Measurements from ENCODE around the gene PLEKHA5.

Gene PLEKHA5

DNA sequence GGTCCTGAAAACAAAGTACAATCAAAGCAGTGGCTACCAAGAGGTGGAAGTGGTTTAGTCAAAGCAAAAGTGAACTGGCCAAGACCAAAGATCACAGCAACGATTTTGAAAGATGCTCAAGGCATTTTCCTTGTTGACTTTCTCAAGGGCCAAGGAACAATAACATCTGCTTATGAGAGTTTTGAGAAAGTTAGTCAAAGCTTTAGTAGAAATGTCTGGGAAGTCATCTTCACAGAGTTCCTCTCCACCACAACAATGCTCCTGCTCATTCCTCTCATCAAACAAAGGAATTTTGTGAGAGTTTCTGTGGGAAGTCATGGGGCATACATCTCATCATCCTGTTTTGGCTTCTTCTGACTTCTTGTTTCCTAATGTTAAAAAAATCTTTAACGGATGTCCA is 80.1 kb downstream of the PLEKHA5 start:
- no peak overlapping the region for H3K27ac ChIP-seq (ENCODE audit: insufficient read depth, low read depth, low read length, poor library complexity, severe bottlenecking)
- 96 to 98% methylated on average over 2 of the region's 2 CpGs for WGBS, 2 experiments
- H3K27me3 ChIP-seq (ENCODE audit: control insufficient read depth, insufficient read depth, low read length, poor library complexity, severe bottlenecking) = no peaks in the 10 kb centered on the region
- peaks cover 13% of the 10 kb centered on the region for H3K36me3 ChIP-seq (ENCODE audit: control insufficient read depth, insufficient read depth, low read length)
- H3K9me3 ChIP-seq (ENCODE audit: control insufficient read depth, low read length) = no peaks in the 10 kb centered on the region
- no peaks in the 10 kb centered on the region for H3K4me1 ChIP-seq (ENCODE audit: control insufficient read depth, insufficient read depth, low read length)
- no peak overlapping the region for H3K4me3 ChIP-seq (ENCODE audit: insufficient read depth, low read depth, low read length)

- Histone ChIP-seq H3K4me1 (ENCODE audit: control insufficient read depth, insufficient read depth, low read length) (no peaks in the 10 kb centered on the region), H3K27ac (ENCODE audit: insufficient read depth, low read depth, low read length, poor library complexity, severe bottlenecking) (no peak overlapping the region), H3K36me3 (ENCODE audit: control insufficient read depth, insufficient read depth, low read length) (peaks cover 13% of the 10 kb centered on the region), H3K27me3 (ENCODE audit: control insufficient read depth, insufficient read depth, low read length, poor library complexity, severe bottlenecking) (no peaks in the 10 kb centered on the region), H3K9me3 (ENCODE audit: control insufficient read depth, low read length) (no peaks in the 10 kb centered on the region), H3K4me3 (ENCODE audit: insufficient read depth, low read depth, low read length) (no peak overlapping the region)
- 93 to 96% methylated on average over 4 of the region's 4 CpGs for WGBS, 2 experiments
These were observed 82.3 kb downstream of the PLEKHA5 start for GRCh38 chr12:19211802-19212201.

DNA sequence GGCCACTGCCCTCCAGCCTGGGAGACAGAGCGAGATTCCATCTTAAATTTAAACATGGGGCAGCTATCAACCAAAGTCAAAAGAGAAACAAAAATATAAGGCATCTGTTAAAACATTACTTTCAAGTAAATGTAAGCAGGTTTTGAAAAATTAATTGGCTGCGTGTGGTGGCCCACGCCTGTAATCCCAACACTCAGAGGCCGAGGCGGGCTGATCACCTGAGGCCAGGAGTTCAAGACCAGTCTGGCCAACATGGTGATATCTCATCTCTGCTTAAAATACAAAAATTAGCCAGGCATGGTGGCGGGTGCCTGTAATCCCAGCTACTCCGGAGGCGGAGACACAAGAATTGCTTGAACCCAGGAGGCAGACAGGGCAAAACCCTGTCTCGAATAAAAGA is 82.7 kb downstream of the PLEKHA5 start:
- Histone ChIP-seq H3K27me3 (ENCODE audit: control insufficient read depth, insufficient read depth, low read length, poor library complexity, severe bottlenecking) (no peaks in the 10 kb centered on the region), H3K4me3 (ENCODE audit: insufficient read depth, low read depth, low read length) (no peak overlapping the region), H3K9me3 (ENCODE audit: control insufficient read depth, low read length) (no peaks in the 10 kb centered on the region), H3K36me3 (ENCODE audit: control insufficient read depth, insufficient read depth, low read length) (peaks cover 13% of the 10 kb centered on the region), H3K27ac (ENCODE audit: insufficient read depth, low read depth, low read length, poor library complexity, severe bottlenecking) (no peak overlapping the region), H3K4me1 (ENCODE audit: control insufficient read depth, insufficient read depth, low read length) (no peaks in the 10 kb centered on the region)
- 89 to 98% methylated on average over 8 to 9 of the region's 9 CpGs for WGBS, 2 experiments

DNA sequence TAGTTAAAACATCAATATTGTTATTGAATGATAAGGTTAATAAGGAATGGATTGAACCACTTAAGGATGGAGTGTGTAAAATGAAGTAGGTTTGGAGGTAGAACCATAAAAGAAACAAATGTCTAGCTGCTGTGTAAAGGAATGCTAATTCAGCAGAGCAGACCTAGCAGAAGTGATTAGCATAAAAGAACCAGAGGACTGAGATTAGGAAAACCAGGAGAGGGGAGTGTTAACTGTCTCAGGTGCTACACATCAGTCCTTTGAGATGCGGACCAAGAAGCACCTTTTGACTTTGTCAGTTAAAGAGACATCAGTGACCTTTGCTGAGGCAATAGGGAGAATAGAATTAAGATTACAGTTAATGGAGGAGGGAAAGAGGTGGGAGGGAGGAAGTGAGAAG is 84.5 kb downstream of the PLEKHA5 start:
- Histone ChIP-seq H3K36me3 (ENCODE audit: control insufficient read depth, insufficient read depth, low read length) (peaks cover 5% of the 10 kb centered on the region), H3K27ac (ENCODE audit: insufficient read depth, low read depth, low read length, poor library complexity, severe bottlenecking) (no peak overlapping the region), H3K9me3 (ENCODE audit: control insufficient read depth, low read length) (no peaks in the 10 kb centered on the region), H3K4me1 (ENCODE audit: control insufficient read depth, insufficient read depth, low read length) (no peaks in the 10 kb centered on the region), H3K4me3 (ENCODE audit: insufficient read depth, low read depth, low read length) (no peak overlapping the region), H3K27me3 (ENCODE audit: control insufficient read depth, insufficient read depth, low read length, poor library complexity, severe bottlenecking) (no peaks in the 10 kb centered on the region)
- WGBS, 2 experiments = 88 to 89% methylated on average over 1 of the region's 1 CpG

DNA sequence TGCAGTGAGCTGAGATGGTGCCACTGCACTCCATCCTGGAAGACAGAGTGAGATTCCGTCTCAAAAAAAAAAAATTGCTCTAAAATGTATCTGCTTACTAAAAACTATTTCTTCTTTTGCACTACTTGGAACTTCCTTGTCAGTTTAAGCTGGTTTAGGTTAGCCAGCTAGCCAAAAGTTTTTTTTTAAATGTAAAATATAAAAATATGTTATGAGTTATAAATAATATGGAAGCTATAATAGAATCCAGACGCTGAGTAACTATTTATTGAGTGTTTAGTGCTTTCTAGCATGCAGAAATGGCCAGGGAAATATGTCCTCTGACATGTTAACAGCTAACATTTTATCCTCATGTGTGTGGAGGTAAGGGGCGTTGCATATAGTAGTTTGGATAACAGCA is 85.6 kb downstream of the PLEKHA5 start:
- Histone ChIP-seq H3K4me1 (ENCODE audit: control insufficient read depth, insufficient read depth, low read length) (no peaks in the 10 kb centered on the region), H3K4me3 (ENCODE audit: insufficient read depth, low read depth, low read length) (no peak overlapping the region), H3K9me3 (ENCODE audit: control insufficient read depth, low read length) (no peaks in the 10 kb centered on the region), H3K27me3 (ENCODE audit: control insufficient read depth, insufficient read depth, low read length, poor library complexity, severe bottlenecking) (no peaks in the 10 kb centered on the region), H3K36me3 (ENCODE audit: control insufficient read depth, insufficient read depth, low read length) (peaks cover 3% of the 10 kb centered on the region), H3K27ac (ENCODE audit: insufficient read depth, low read depth, low read length, poor library complexity, severe bottlenecking) (no peak overlapping the region)
- WGBS, 2 experiments = 90 to 92% methylated on average over 2 of the region's 3 CpGs

DNA sequence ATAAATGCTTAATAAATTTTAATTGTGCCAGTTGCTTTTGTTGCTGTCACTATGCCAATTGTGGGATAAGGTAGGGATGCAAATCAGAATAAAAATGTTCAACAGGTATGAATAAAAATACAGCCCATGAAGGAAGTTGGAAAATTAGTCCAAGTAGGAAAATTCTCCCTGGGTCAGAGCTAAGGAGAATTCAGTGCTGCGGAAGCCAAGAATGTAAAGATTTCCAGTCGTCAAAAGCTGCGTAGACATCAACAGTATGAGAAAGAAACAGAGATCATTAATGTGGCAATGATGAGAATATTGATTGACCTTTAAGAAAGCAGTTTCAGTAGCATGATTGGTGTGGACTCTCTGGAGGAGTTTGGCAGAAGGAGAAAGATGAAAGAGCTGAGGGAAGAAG is 87.9 kb downstream of the PLEKHA5 start:
- 95 to 97% methylated on average over 3 of the region's 3 CpGs for WGBS, 2 experiments
- H3K36me3 ChIP-seq (ENCODE audit: control insufficient read depth, insufficient read depth, low read length) = no peaks in the 10 kb centered on the region
- no peak overlapping the region for H3K27ac ChIP-seq (ENCODE audit: insufficient read depth, low read depth, low read length, poor library complexity, severe bottlenecking)
- no peaks in the 10 kb centered on the region for H3K27me3 ChIP-seq (ENCODE audit: control insufficient read depth, insufficient read depth, low read length, poor library complexity, severe bottlenecking)
- H3K4me1 ChIP-seq (ENCODE audit: control insufficient read depth, insufficient read depth, low read length) = no peaks in the 10 kb centered on the region
- no peak overlapping the region for H3K4me3 ChIP-seq (ENCODE audit: insufficient read depth, low read depth, low read length)
- H3K9me3 ChIP-seq (ENCODE audit: control insufficient read depth, low read length) = no peaks in the 10 kb centered on the region

- Histone ChIP-seq H3K9me3 (ENCODE audit: control insufficient read depth, low read length) (no peaks in the 10 kb centered on the region), H3K36me3 (ENCODE audit: control insufficient read depth, insufficient read depth, low read length) (no peaks in the 10 kb centered on the region), H3K4me1 (ENCODE audit: control insufficient read depth, insufficient read depth, low read length) (peaks cover 5% of the 10 kb centered on the region), H3K4me3 (ENCODE audit: insufficient read depth, low read depth, low read length) (no peak overlapping the region), H3K27ac (ENCODE audit: insufficient read depth, low read depth, low read length, poor library complexity, severe bottlenecking) (no peak overlapping the region), H3K27me3 (ENCODE audit: control insufficient read depth, insufficient read depth, low read length, poor library complexity, severe bottlenecking) (no peaks in the 10 kb centered on the region)
- 96 to 100% methylated on average over 2 to 3 of the region's 3 CpGs for WGBS, 2 experiments
These were observed 90.7 kb downstream of the PLEKHA5 start for GRCh38 chr12:19220205-19220604.

DNA sequence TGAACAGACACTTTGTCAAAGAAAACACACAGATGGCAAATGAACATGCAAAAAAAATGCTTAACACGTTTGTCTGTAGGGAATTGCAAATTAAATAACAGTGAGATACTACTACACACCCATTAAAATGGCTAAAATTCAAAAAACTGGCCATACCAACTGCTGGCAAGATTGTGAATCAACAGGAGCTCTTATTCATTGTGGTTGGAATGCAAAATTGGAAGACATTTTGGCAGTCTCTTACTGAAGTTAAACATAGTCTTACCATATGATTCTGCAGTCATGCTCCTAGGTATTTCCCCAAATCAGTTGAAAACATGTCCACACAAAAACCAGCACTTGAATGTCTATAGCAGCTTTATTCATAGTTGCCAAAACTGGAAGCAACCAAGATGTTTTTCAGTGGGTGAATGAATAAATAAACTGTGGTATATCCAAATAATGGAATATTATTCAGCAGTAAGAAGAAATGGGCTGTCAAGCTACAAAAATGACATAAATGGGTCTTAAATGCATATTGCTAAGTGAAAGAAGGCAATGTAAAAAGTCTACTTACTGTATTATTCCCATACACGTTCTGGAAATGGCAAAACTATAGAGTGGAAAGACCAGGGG is 91.4 kb downstream of the PLEKHA5 start:
- Histone ChIP-seq H3K27ac (ENCODE audit: insufficient read depth, low read depth, low read length, poor library complexity, severe bottlenecking) (no peak overlapping the region), H3K4me3 (ENCODE audit: insufficient read depth, low read depth, low read length) (no peak overlapping the region), H3K36me3 (ENCODE audit: control insufficient read depth, insufficient read depth, low read length) (no peaks in the 10 kb centered on the region), H3K9me3 (ENCODE audit: control insufficient read depth, low read length) (no peaks in the 10 kb centered on the region), H3K27me3 (ENCODE audit: control insufficient read depth, insufficient read depth, low read length, poor library complexity, severe bottlenecking) (no peaks in the 10 kb centered on the region), H3K4me1 (ENCODE audit: control insufficient read depth, insufficient read depth, low read length) (peaks cover 5% of the 10 kb centered on the region)
- 91 to 100% methylated on average over 1 to 2 of the region's 2 CpGs for WGBS, 2 experiments

DNA sequence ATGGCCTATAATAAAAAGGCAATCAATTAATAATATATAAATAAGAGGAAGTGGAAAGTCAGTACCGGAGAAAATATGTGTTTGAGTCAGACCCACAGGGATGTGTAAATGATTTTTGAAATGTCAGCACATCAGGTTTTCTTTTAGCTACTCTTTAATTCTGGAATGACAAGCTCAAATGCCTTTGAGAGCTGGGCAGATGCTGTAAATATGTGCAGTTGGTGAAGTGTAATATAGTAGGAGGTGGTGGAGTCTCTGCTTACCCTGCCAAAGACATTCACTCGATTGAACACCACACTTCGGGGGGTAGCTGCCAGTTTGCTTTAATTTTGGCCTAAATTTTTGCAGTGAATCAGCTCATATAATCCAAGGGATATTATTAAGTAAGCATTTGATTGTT is 93.0 kb downstream of the PLEKHA5 start:
- no peak overlapping the region for H3K27ac ChIP-seq (ENCODE audit: insufficient read depth, low read depth, low read length, poor library complexity, severe bottlenecking)
- H3K36me3 ChIP-seq (ENCODE audit: control insufficient read depth, insufficient read depth, low read length) = no peaks in the 10 kb centered on the region
- peaks cover 16% of the 10 kb centered on the region for H3K4me1 ChIP-seq (ENCODE audit: control insufficient read depth, insufficient read depth, low read length)
- no peak overlapping the region for H3K4me3 ChIP-seq (ENCODE audit: insufficient read depth, low read depth, low read length)
- 94 to 99% methylated on average over 3 of the region's 3 CpGs for WGBS, 2 experiments
- H3K27me3 ChIP-seq (ENCODE audit: control insufficient read depth, insufficient read depth, low read length, poor library complexity, severe bottlenecking) = no peaks in the 10 kb centered on the region
- H3K9me3 ChIP-seq (ENCODE audit: control insufficient read depth, low read length) = no peaks in the 10 kb centered on the region

- Histone ChIP-seq H3K4me1 (ENCODE audit: control insufficient read depth, insufficient read depth, low read length) (peaks cover 17% of the 10 kb centered on the region), H3K27me3 (ENCODE audit: control insufficient read depth, insufficient read depth, low read length, poor library complexity, severe bottlenecking) (no peaks in the 10 kb centered on the region), H3K27ac (ENCODE audit: insufficient read depth, low read depth, low read length, poor library complexity, severe bottlenecking) (no peak overlapping the region), H3K4me3 (ENCODE audit: insufficient read depth, low read depth, low read length) (no peak overlapping the region), H3K9me3 (ENCODE audit: control insufficient read depth, low read length) (no peaks in the 10 kb centered on the region), H3K36me3 (ENCODE audit: control insufficient read depth, insufficient read depth, low read length) (no peaks in the 10 kb centered on the region)
- WGBS, 2 experiments = 85 to 97% methylated on average over 2 to 3 of the region's 3 CpGs
These were observed 93.5 kb downstream of the PLEKHA5 start for GRCh38 chr12:19223018-19223417.

- peaks cover 17% of the 10 kb centered on the region for H3K4me1 ChIP-seq (ENCODE audit: control insufficient read depth, insufficient read depth, low read length)
- no peak overlapping the region for H3K4me3 ChIP-seq (ENCODE audit: insufficient read depth, low read depth, low read length)
- 84% methylated on average over 1 of the region's 1 CpG; no CpG with 5 or more reads in 1 of the 2 experiments for WGBS, 2 experiments
- no peaks in the 10 kb centered on the region for H3K27me3 ChIP-seq (ENCODE audit: control insufficient read depth, insufficient read depth, low read length, poor library complexity, severe bottlenecking)
- H3K9me3 ChIP-seq (ENCODE audit: control insufficient read depth, low read length) = no peaks in the 10 kb centered on the region
- H3K36me3 ChIP-seq (ENCODE audit: control insufficient read depth, insufficient read depth, low read length) = no peaks in the 10 kb centered on the region
- no peak overlapping the region for H3K27ac ChIP-seq (ENCODE audit: insufficient read depth, low read depth, low read length, poor library complexity, severe bottlenecking)
These were observed 94.2 kb downstream of the PLEKHA5 start for GRCh38 chr12:19223695-19224094.

Data from ectodermal cell (in vitro differentiated cells).